GM18517 (cell line): ENCODE data around the gene NPAP1.
"Not testable (repeated sequence)": the region's sequence is repeated elsewhere in the genome, so short reads cannot be mapped to it uniquely, and the experiment has no call there.

Experiments
- ATAC-seq: cut with Tn5 transposase; IDR thresholded peaks from one replicate; pipeline ENCODE4 v1.9.1; 2021; ENCODE audit warnings: mild to moderate bottlenecking, moderate library complexity; ENCODE audit not compliant: unreplicated experiment

NPAP1 gene

GRCh38 chr15:24675332-24676144 is at the start of gene NPAP1:
TSS of gene NPAP1 (plus strand) at chr15:24675775. CDS start at chr15:24675868, 93 bp downstream.
- no peak for ATAC-seq

- ATAC-seq, result no peak
These were observed 48.1 kb upstream of the NPAP1 start for GRCh38 chr15:24627443-24627842.

GRCh38 chr15:24633082-24633481 is 42.5 kb upstream of the NPAP1 start:
- no peak for ATAC-seq

- ATAC-seq, result not testable (repeated sequence)
These were observed 36.2 kb upstream of the NPAP1 start for GRCh38 chr15:24639412-24639811.

- no peak for ATAC-seq
These were observed 29.9 kb upstream of the NPAP1 start for GRCh38 chr15:24645627-24646026.

GRCh38 chr15:24659622-24660021 is 16.0 kb upstream of the NPAP1 start:
- no peak for ATAC-seq

- no peak for ATAC-seq
These were observed 12.6 kb upstream of the NPAP1 start for GRCh38 chr15:24662991-24663390.

- no peak for ATAC-seq
These were observed 856 bp downstream of the NPAP1 start for GRCh38 chr15:24676431-24676830.

GRCh38 chr15:24678485-24678884 is 2.9 kb downstream of the NPAP1 start:
- no peak for ATAC-seq

- ATAC-seq, result no peak
These were observed 6.4 kb downstream of the NPAP1 start for GRCh38 chr15:24682002-24682401.

- ATAC-seq, result not testable (repeated sequence)
These were observed 7.3 kb downstream of the NPAP1 start for GRCh38 chr15:24682905-24683304.

- ATAC-seq, result no peak
These were observed 8.2 kb downstream of the NPAP1 start for GRCh38 chr15:24683736-24684135.

- ATAC-seq, result no peak
These were observed 8.7 kb downstream of the NPAP1 start for GRCh38 chr15:24684313-24684712.

- no peak for ATAC-seq
These were observed 20.6 kb downstream of the NPAP1 start for GRCh38 chr15:24696201-24696600.

- ATAC-seq, result no peak
These were observed 21.3 kb downstream of the NPAP1 start for GRCh38 chr15:24696842-24697241.

GRCh38 chr15:24718289-24719082 is 42.9 kb downstream of the NPAP1 start:
- no peak for ATAC-seq

GRCh38 chr15:24729760-24730159 is 54.2 kb downstream of the NPAP1 start:
- ATAC-seq, result no peak
